SK-N-SH treated with all-trans-retinoic acid at 6 μM for 48 hours (cell line): ENCODE measurements around the gene CACNA2D3.

Experiments used
- ATAC-seq: fragments of 200-7000 bp; cut with Tn5 transposase; 3 replicates; pipeline ENCODE4 v1.9.1; 2020; ENCODE audit warnings: mild to moderate bottlenecking, moderate library complexity
- ARNTL ChIP-seq: fragments of 450-650 bp; formaldehyde crosslinking; IDR thresholded peaks from 2 replicates; pipeline ENCODE4 v1.5.0; 2020; ENCODE audit warnings: low read depth, mild to moderate bottlenecking, moderate library complexity, borderline replicate concordance
- BACH2 ChIP-seq: fragments of 250-450 bp; sonication (Bioruptor Pico); IDR thresholded peaks from 2 replicates; pipeline ENCODE4 v1.9.0; 2021; ENCODE audit warnings: mild to moderate bottlenecking, borderline replicate concordance
- CSDC2 ChIP-seq: fragments of 250-450 bp; sonication (Bioruptor Pico); IDR thresholded peaks from 2 replicates; pipeline ENCODE4 v1.5.0; 2020; ENCODE audit warnings: mild to moderate bottlenecking, moderate library complexity
- ESRRG ChIP-seq: fragments of 250-450 bp; sonication (Bioruptor Pico); IDR thresholded peaks from 2 replicates; pipeline ENCODE4 v1.6.1; 2021; ENCODE audit warnings: mild to moderate bottlenecking
- ISL1 ChIP-seq: fragments of 250-450 bp; sonication (Bioruptor Pico); IDR thresholded peaks from 2 replicates; pipeline ENCODE4 v2.1.2; 2022; ENCODE audit warnings: mild to moderate bottlenecking, moderate library complexity
- OSR1 ChIP-seq: fragments of 250-450 bp; sonication (Bioruptor Pico); IDR thresholded peaks from 2 replicates; pipeline ENCODE4 v1.8.0; 2022; ENCODE audit warnings: moderate library complexity, mild to moderate bottlenecking, inconsistent platforms
- PPARA ChIP-seq: fragments of 250-450 bp; sonication (Bioruptor Pico); IDR thresholded peaks from 2 replicates; pipeline ENCODE4 v1.5.0; 2020; ENCODE audit warnings: mild to moderate bottlenecking, borderline replicate concordance
- RARB ChIP-seq: fragments of 250-450 bp; sonication (Bioruptor Pico); IDR thresholded peaks from 2 replicates; pipeline ENCODE4 v1.8.0; 2021; ENCODE audit warnings: mild to moderate bottlenecking, moderate library complexity
- SNAI2 ChIP-seq: fragments of 250-450 bp; sonication (Bioruptor Pico); IDR thresholded peaks from 2 replicates; pipeline ENCODE4 v1.5.0; 2020; ENCODE audit warnings: mild to moderate bottlenecking, moderate library complexity
- TCF4 ChIP-seq: fragments of 250-450 bp; sonication (Bioruptor Pico); IDR thresholded peaks from 2 replicates; pipeline ENCODE4 v1.8.0; 2021; ENCODE audit warnings: mild to moderate bottlenecking, moderate library complexity, borderline replicate concordance
- ZC3H10 ChIP-seq: fragments of 250-450 bp; sonication (Bioruptor Pico); IDR thresholded peaks from 2 replicates; pipeline ENCODE4 v1.5.1; 2021; ENCODE audit warnings: mild to moderate bottlenecking, moderate library complexity
- ZFP30 ChIP-seq: fragments of 450-650 bp; formaldehyde crosslinking; IDR thresholded peaks from 2 replicates; pipeline ENCODE4 v1.5.0; 2022; ENCODE audit warnings: mild to moderate bottlenecking, moderate library complexity
- ZNF565 ChIP-seq: fragments of 450-650 bp; formaldehyde crosslinking; conservative IDR thresholded peaks from 2 replicates; pipeline ENCODE4 v1.5.0; 2020; ENCODE audit warnings: low read depth, mild to moderate bottlenecking, moderate library complexity
- ZNF70 ChIP-seq: fragments of 450-650 bp; formaldehyde crosslinking; IDR thresholded peaks from 2 replicates; pipeline ENCODE4 v1.5.0; 2020; ENCODE audit warnings: mild to moderate bottlenecking, moderate library complexity
- ZNF8 ChIP-seq: fragments of 450-650 bp; formaldehyde crosslinking; IDR thresholded peaks from 2 replicates; pipeline ENCODE4 v1.5.0; 2020; ENCODE audit warnings: mild to moderate bottlenecking, moderate library complexity
- TF ChIP-seq, protein P1 (sequence below): fragments of 250-450 bp; sonication (Bioruptor Pico); IDR thresholded peaks from 2 replicates; pipeline ENCODE4 v1.5.1; 2020; ENCODE audit warnings: low read depth, mild to moderate bottlenecking, moderate library complexity
- TF ChIP-seq, protein P2 (sequence below): fragments of 250-450 bp; sonication (Bioruptor Pico); IDR thresholded peaks from 2 replicates; pipeline ENCODE4 v1.5.0; 2020; ENCODE audit warnings: mild to moderate bottlenecking, moderate library complexity
- TF ChIP-seq, protein P3 (sequence below): fragments of 250-450 bp; sonication (Bioruptor Pico); IDR thresholded peaks from 2 replicates; pipeline ENCODE4 v1.5.1; 2021; ENCODE audit warnings: mild to moderate bottlenecking, moderate library complexity

CACNA2D3 gene

DNA sequence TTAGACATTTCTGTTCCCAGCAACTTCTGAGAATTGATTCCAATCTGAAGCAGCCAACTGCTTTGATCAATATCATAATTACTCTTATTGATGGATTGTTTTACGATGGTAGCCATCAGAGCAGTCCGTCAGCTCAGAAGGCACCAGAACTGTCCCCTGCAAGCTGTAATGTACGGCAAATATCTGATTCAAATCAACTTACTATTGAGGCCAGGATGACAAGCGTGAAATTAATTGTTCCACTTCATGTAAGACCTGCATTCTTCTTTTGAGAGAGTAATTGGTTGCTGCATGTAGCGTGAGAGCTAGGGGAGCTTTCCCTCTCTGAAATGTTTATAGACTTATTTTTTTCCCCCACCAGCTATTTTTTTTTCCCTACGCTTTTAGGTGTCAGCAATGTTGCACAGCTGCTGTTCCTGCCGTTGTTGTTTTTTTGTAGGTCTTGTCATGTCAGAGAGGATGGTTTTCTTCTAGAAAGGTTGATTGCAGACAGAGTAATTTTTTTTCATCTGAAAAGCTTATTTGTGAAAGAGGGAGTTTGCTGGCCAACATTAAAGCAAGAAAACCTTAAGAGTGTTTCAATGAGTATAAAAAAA, 134.9 kb downstream of the CACNA2D3 start:
- ATAC-seq = no peak

GRCh38 chr3:54259636-54260035, 137.3 kb downstream of the CACNA2D3 start:
- ATAC-seq = no peak
- TF ChIP-seq ZFP30 (CRISPR knock-in tag) (no peak), SNAI2 (CRISPR knock-in tag) (no peak), CSDC2 (CRISPR knock-in tag) (no peak), ZNF565 (CRISPR knock-in tag) (no peak), OSR1 (CRISPR knock-in tag) (no peak), ZNF8 (no peak), PPARA (no peak), ZNF70 (CRISPR knock-in tag) (no peak), ZC3H10 (CRISPR knock-in tag) (no peak), RARB (no peak), ESRRG (CRISPR knock-in tag) (no peak)
- TF ChIP-seq, protein P1, sequence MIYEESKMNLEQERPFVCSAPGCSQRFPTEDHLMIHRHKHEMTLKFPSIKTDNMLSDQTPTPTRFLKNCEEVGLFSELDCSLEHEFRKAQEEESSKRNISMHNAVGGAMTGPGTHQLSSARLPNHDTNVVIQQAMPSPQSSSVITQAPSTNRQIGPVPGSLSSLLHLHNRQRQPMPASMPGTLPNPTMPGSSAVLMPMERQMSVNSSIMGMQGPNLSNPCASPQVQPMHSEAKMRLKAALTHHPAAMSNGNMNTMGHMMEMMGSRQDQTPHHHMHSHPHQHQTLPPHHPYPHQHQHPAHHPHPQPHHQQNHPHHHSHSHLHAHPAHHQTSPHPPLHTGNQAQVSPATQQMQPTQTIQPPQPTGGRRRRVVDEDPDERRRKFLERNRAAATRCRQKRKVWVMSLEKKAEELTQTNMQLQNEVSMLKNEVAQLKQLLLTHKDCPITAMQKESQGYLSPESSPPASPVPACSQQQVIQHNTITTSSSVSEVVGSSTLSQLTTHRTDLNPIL (CRISPR knock-in tag) = no peak
- TF ChIP-seq, protein P2, sequence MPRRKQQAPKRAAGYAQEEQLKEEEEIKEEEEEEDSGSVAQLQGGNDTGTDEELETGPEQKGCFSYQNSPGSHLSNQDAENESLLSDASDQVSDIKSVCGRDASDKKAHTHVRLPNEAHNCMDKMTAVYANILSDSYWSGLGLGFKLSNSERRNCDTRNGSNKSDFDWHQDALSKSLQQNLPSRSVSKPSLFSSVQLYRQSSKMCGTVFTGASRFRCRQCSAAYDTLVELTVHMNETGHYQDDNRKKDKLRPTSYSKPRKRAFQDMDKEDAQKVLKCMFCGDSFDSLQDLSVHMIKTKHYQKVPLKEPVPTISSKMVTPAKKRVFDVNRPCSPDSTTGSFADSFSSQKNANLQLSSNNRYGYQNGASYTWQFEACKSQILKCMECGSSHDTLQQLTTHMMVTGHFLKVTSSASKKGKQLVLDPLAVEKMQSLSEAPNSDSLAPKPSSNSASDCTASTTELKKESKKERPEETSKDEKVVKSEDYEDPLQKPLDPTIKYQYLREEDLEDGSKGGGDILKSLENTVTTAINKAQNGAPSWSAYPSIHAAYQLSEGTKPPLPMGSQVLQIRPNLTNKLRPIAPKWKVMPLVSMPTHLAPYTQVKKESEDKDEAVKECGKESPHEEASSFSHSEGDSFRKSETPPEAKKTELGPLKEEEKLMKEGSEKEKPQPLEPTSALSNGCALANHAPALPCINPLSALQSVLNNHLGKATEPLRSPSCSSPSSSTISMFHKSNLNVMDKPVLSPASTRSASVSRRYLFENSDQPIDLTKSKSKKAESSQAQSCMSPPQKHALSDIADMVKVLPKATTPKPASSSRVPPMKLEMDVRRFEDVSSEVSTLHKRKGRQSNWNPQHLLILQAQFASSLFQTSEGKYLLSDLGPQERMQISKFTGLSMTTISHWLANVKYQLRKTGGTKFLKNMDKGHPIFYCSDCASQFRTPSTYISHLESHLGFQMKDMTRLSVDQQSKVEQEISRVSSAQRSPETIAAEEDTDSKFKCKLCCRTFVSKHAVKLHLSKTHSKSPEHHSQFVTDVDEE (CRISPR knock-in tag) = no peak
- TF ChIP-seq, protein P3, sequence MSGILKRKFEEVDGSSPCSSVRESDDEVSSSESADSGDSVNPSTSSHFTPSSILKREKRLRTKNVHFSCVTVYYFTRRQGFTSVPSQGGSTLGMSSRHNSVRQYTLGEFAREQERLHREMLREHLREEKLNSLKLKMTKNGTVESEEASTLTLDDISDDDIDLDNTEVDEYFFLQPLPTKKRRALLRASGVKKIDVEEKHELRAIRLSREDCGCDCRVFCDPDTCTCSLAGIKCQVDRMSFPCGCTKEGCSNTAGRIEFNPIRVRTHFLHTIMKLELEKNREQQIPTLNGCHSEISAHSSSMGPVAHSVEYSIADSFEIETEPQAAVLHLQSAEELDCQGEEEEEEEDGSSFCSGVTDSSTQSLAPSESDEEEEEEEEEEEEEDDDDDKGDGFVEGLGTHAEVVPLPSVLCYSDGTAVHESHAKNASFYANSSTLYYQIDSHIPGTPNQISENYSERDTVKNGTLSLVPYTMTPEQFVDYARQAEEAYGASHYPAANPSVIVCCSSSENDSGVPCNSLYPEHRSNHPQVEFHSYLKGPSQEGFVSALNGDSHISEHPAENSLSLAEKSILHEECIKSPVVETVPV (CRISPR knock-in tag) = no peak

More for the DNA sequence above, 134.9 kb downstream of the CACNA2D3 start:
- TF ChIP-seq OSR1 (CRISPR knock-in tag) (no peak), BACH2 (CRISPR knock-in tag) (no peak)

- TF ChIP-seq ARNTL (no peak), TCF4 (CRISPR knock-in tag) (no peak), ISL1 (CRISPR knock-in tag) (no peak), ZFP30 (CRISPR knock-in tag) (no peak), PPARA (no peak), OSR1 (CRISPR knock-in tag) (no peak), BACH2 (CRISPR knock-in tag) (no peak)
- TF ChIP-seq, protein P1 (CRISPR knock-in tag) = no peak
- TF ChIP-seq, protein P3 (CRISPR knock-in tag) = no peak
- TF ChIP-seq, protein P2 (CRISPR knock-in tag) = no peak
- no peak for ATAC-seq
Measured at GRCh38 chr3:54261141-54261540, 138.8 kb downstream of the CACNA2D3 start.
